Measurements from ENCODE around the gene TTC39B. TPM values are rescaled to one million over a fixed set of nuclear protein-coding genes. Genes with fewer than 3 reads are reported as not detected.

Gene TTC39B
- total RNA-seq, 1 experiment from 2014 or later: 9.2 TPM

DNA sequence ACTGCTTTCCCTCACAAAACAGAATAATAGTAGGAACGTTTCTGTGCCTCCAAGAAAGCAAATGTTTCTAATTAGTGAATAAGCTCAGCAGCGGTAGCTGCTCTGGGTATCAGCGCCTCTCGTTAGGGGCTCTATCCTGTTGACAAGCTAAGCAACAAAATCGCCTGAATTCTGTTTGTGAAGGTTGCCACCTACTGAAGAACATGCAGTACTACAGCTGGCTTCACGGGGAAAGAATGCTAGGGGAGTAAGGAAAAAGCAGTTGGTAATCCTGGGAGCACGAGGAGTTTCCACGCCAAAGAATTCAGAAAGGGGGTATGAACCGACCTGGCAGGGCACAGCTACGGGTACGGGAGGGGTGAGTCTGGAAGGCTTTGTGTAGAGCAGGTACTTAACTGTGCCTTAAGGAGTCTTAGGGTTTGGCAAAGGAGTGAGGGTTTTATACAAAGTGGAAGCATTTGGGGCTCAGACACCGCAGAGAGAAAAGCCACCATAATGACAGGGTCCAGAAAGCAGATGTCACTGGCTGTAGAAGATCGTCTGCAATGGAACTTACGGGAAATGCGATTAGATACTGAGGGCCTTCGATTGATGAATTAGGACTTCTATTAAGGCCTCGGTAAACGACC, 171.7 kb downstream of the TTC39B start:
- DNase-seq (ENCODE audit: low read depth): peak; percentile 72

DNA sequence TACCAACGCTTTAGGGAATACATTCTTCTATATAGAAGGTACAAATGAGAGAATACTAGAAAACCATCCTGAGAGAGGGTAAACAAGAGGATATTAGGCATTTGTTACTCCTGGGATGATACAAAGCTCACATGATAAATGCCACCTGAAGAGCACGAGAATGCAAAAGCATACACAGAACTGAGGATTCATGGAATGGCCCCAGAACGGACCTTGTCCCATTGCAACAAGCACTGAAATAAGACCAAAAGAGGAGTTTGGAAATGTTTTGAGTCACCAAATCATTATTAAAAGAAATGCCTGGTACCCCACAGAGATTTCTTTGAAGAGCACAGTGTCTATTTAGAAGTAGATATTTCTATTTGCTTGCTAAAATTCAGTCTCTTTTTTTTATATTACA, 173.5 kb downstream of the TTC39B start:
- no peak for DNase-seq (ENCODE audit: low read depth)

- DNase-seq (ENCODE audit: low read depth): no peak
Measured at GRCh38 chr9:15132091-15132490, 174.9 kb downstream of the TTC39B start.

DNA sequence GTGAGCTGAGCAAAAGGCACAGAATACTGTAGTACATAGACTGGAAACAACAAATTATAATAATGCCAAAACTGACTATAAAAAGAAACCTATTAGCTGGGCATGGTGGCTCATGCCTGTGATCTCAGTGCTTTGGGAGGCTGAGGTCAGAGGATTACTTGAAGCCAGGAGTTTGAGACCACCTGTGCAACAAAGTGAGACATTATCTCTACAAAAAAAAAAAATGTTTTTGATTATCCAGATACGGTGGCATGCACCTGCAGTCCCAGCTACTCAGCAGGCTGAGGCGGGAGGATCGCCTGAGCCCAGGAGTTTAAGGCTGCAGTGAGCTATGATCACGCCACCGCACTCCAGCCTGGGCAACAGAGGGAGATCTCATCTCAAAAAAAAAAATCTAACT, 175.9 kb downstream of the TTC39B start:
- no peak for DNase-seq (ENCODE audit: low read depth)

- DNase-seq (ENCODE audit: low read depth): no peak
Measured at GRCh38 chr9:15127831-15128230, 179.2 kb downstream of the TTC39B start.

- DNase-seq (ENCODE audit: low read depth): no peak
Measured at GRCh38 chr9:15121630-15122029, 185.4 kb downstream of the TTC39B start.

DNA sequence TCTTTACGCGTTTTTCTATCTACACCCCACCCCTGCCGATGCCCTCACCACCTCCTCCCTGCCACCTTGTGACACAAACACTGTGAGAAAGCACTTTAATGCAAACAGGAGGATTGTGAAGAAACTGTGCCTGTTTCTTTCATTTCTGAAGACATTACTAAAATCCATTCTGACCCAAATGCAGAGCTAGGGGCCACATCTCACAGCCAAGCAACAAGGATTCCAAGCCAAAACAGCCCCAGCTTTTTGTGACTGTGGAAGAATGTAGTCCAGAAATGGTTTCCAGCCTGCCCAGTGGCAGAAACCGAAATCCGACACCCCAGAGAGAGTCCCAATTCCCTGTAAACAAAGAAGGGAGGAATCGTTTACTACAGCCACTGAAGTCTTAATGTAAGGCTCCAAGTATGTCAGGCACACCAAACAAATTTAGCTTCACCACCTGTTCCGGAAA, 190.9 kb downstream of the TTC39B start:
- no peak for DNase-seq (ENCODE audit: low read depth)

GRCh38 chr9:15115702-15116101, 191.3 kb downstream of the TTC39B start:
- DNase-seq (ENCODE audit: low read depth): no peak

DNA sequence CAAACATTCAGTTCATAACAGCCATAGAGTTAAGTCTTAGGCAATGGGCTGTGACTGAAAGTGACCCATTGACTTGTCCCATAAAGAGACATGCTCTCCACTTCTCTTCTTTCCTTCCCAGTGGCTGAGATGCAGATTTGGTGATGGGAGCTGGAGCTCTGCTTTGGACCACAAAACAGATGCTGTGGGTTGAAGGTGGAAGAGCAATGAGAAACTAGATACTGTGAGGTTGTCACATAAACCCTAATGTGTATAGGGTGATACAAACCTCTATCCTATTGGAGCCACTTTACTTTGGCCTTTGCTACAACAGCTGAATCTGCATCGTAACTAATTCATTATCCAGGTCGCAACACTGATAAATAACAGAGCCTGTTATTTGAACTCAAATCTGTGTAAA, 192.0 kb downstream of the TTC39B start:
- DNase-seq (ENCODE audit: low read depth): no peak

Other genes with a start within 250 kb of the TTC39B start
- 41.0 and 42.3 TPM in 2 replicates for gene SNAPC3, start 115.7 kb upstream of the TTC39B start, total RNA-seq (2014; rRNA removed)
- gene PSIP1, start 203.8 kb upstream of the TTC39B start, total RNA-seq (2014; rRNA removed): 50.5 and 57.9 TPM in 2 replicates
- 1.7 and 1.9 TPM in 2 replicates for gene CCDC171, start 245.8 kb upstream of the TTC39B start, total RNA-seq (2014; rRNA removed)